NB4 (cell line): Measurements from ENCODE around the gene IFIH1.

Experiments
- CTCF ChIP-seq: IDR thresholded peaks from one replicate; pipeline ENCODE4 v1.5.1; 2012; ENCODE audit warnings: low read depth, low read length
- MYC ChIP-seq: IDR thresholded peaks from 2 replicates; pipeline ENCODE4 v1.6.1; 2011; ENCODE audit warnings: low read depth, low read length
- POLR2A ChIP-seq: IDR thresholded peaks from 2 replicates; pipeline ENCODE4 v1.6.1; 2011; ENCODE audit warnings: mild to moderate bottlenecking; ENCODE audit not compliant: insufficient read length; ENCODE audit errors: extremely low read depth
- TF ChIP-seq, protein P1 (sequence below): IDR thresholded peaks from 2 replicates; pipeline ENCODE4 v1.6.1; 2011; ENCODE audit warnings: low read depth, low read length

GRCh38 chr2:162242586-162243280, 75.8 kb downstream of the IFIH1 start:
- TF ChIP-seq CTCF, result no peak
- TF ChIP-seq, protein P1, sequence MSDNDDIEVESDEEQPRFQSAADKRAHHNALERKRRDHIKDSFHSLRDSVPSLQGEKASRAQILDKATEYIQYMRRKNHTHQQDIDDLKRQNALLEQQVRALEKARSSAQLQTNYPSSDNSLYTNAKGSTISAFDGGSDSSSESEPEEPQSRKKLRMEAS, result no peak
- TF ChIP-seq POLR2A, result no peak
- no peak for TF ChIP-seq MYC
